Measurements from ENCODE around the gene USP32.

DNA sequence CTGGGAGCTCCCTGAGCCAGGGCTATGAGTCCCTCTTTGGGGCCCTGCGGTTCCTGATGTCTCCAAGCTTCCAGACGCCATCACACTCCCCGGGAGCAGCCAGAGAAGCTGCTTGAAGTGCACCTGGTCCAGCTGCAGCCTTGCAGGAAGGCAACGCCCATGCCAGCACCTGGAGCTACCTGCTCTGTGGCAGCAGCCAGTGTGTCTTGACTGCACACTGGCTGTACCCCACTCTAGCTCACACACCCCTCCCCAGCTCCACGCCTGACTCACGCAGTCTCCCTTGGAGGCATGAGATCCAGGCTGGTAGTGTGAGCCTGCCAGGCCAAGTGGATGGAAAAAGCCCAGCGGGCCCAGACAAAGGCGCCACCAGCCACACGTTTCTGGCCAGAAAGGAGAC is 63.3 kb downstream of the USP32 start:
- TF ChIP-seq, protein P1, sequence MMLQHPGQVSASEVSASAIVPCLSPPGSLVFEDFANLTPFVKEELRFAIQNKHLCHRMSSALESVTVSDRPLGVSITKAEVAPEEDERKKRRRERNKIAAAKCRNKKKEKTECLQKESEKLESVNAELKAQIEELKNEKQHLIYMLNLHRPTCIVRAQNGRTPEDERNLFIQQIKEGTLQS (IDR thresholded peaks at IDR 0.05; ENCODE audit: borderline replicate concordance, extremely low read depth, low read depth, low read length) = no peak
- no peak for TF ChIP-seq EZH2 (IDR thresholded peaks at IDR 0.05; ENCODE audit: borderline replicate concordance, control insufficient read depth, low read depth, low read length)
- TF ChIP-seq RFX5 (IDR thresholded peaks at IDR 0.05; ENCODE audit: low read depth, low read length) = no peak

Data from GM12878 (cell line).